Skin epidermis (tissue), 12 donors: ENCODE measurements around the gene SMIM30.

Experiments used
- H3K27ac ChIP-seq, 21 experiments: fragments of 200-600 bp; sonication (generic) in 11 of 21; one replicate each; pipeline ENCODE4 v1.5.0; 2020; ENCODE audit warnings: mild to moderate bottlenecking in 3 of 21, inconsistent platforms in 2 of 21, moderate library complexity in 2 of 21
- H3K4me3 ChIP-seq, 7 experiments: fragments of 200-600 bp; sonication (generic) in 2 of 7; one replicate each; pipeline ENCODE4 v1.5.0; 2020; ENCODE audit warnings: inconsistent platforms in 2 of 7, mild to moderate bottlenecking in 2 of 7, moderate library complexity in 1 of 7

SMIM30 gene

GRCh38 chr7:113113912-113114311 is 4.4 kb downstream of the SMIM30 start:
- no peak overlapping the region for H3K27ac ChIP-seq
- H3K4me3 ChIP-seq: no peak overlapping the region

- Histone ChIP-seq H3K27ac (no peak overlapping the region), H3K4me3 (no peak overlapping the region)
Observed at GRCh38 chr7:113109718-113110117, 8.6 kb downstream of the SMIM30 start.

- Histone ChIP-seq H3K27ac (no peak overlapping the region), H3K4me3 (no peak overlapping the region)
Observed at GRCh38 chr7:113100121-113100603, 18.2 kb downstream of the SMIM30 start.

- no peak overlapping the region for H3K4me3 ChIP-seq
- no peak overlapping the region for H3K27ac ChIP-seq
Observed at GRCh38 chr7:113099284-113099919, 19.0 kb downstream of the SMIM30 start.

GRCh38 chr7:113094517-113095249 is 23.7 kb downstream of the SMIM30 start:
- no peak overlapping the region for H3K27ac ChIP-seq
- no peak overlapping the region for H3K4me3 ChIP-seq

GRCh38 chr7:113093561-113093960 is 24.8 kb downstream of the SMIM30 start:
- no peak overlapping the region for H3K27ac ChIP-seq
- H3K4me3 ChIP-seq: no peak overlapping the region

GRCh38 chr7:113092762-113093161 is 25.6 kb downstream of the SMIM30 start:
- Histone ChIP-seq H3K4me3 (no peak overlapping the region), H3K27ac (no peak overlapping the region)

- peak overlapping the region in 5 of 7 experiments; percentile 20 to 49 (median 32) for H3K4me3 ChIP-seq
- peak overlapping the region in 8 of 21 experiments; percentile 23 to 80 (median 70) for H3K27ac ChIP-seq
Observed at GRCh38 chr7:113087071-113087998, 31.0 kb downstream of the SMIM30 start.

GRCh38 chr7:113086431-113086888 is 31.9 kb downstream of the SMIM30 start, which contains the start of gene GPR85:
Gene GPR85 (minus strand): TSS chr7:113086827. CDS start chr7:113084721, 2,106 bp downstream.
- peak within 1 kb of the TSS in 14 of 21 experiments; percentile 4 to 80 (median 63) for H3K27ac ChIP-seq
- peak within 1 kb of the TSS; percentile 20 to 49 (median 35) for H3K4me3 ChIP-seq

GRCh38 chr7:113085781-113086390 is 32.5 kb downstream of the SMIM30 start:
- Histone ChIP-seq H3K4me3 (peak overlapping the region in 5 of 7 experiments; percentile 20 to 49 (median 35)), H3K27ac (no peak overlapping the region)

GRCh38 chr7:113084496-113085172 is 33.7 kb downstream of the SMIM30 start:
- H3K27ac ChIP-seq: no peak overlapping the region
- H3K4me3 ChIP-seq: no peak overlapping the region

- H3K4me3 ChIP-seq: no peak overlapping the region
- H3K27ac ChIP-seq: no peak overlapping the region
Observed at GRCh38 chr7:113083816-113084495, 34.4 kb downstream of the SMIM30 start.

- H3K27ac ChIP-seq: no peak overlapping the region
- no peak overlapping the region for H3K4me3 ChIP-seq
Observed at GRCh38 chr7:113083132-113083815, 35.1 kb downstream of the SMIM30 start.

- H3K27ac ChIP-seq: no peak overlapping the region
- H3K4me3 ChIP-seq: no peak overlapping the region
Observed at GRCh38 chr7:113078331-113078730, 40.0 kb downstream of the SMIM30 start.

GRCh38 chr7:113076703-113077102 is 41.7 kb downstream of the SMIM30 start:
- Histone ChIP-seq H3K27ac (no peak overlapping the region), H3K4me3 (no peak overlapping the region)

GRCh38 chr7:113071465-113071864 is 46.9 kb downstream of the SMIM30 start:
- H3K4me3 ChIP-seq: no peak overlapping the region
- no peak overlapping the region for H3K27ac ChIP-seq
